CD14-positive monocyte (primary cell): ENCODE data around the gene ALG3. TPM values are rescaled to one million over a fixed set of nuclear protein-coding genes. Genes with fewer than 3 reads are reported as not detected.

ENCODE experiments used
- DNase-seq, 3 donors: peaks; one replicate each; pipeline ENCODE4 v3.0.0-alpha.2; 2011 to 2022
- H2AFZ ChIP-seq: 2 replicates; pipeline ENCODE4 v1.6.0; 2012; ENCODE audit warnings: mild to moderate bottlenecking, low read depth, low read length, inconsistent platforms; ENCODE audit not compliant: insufficient read depth, poor library complexity, severe bottlenecking
- H3K27ac ChIP-seq, 2 donors: 1 replicate in 1 of 2; 2 replicates in 1 of 2; pipeline ENCODE4 v1.5.1; 2012 to 2013; ENCODE audit warnings: low read length in 2 of 2, control low read depth in 1 of 2, inconsistent platforms in 1 of 2, low read depth in 1 of 2, mild to moderate bottlenecking in 1 of 2
- H3K27me3 ChIP-seq, 2 donors: one replicate each; pipeline versions ENCODE4 v1.6.0 to v1.6.1; 2011 to 2013; ENCODE audit warnings: low read length in 2 of 2; ENCODE audit not compliant: control insufficient read depth in 2 of 2, insufficient read depth in 2 of 2
- H3K36me3 ChIP-seq, 2 donors: replicated peaks in 1 of 2; 1 replicate in 1 of 2; 2 replicates in 1 of 2; pipeline versions ENCODE4 v1.5.1 to v1.6.1; 2012 to 2013; ENCODE audit warnings: low read length in 2 of 2, control low read depth in 1 of 2, inconsistent platforms in 1 of 2, mild to moderate bottlenecking in 1 of 2; ENCODE audit not compliant: insufficient read depth in 2 of 2, control insufficient read depth in 1 of 2
- H3K4me1 ChIP-seq, 2 donors: 1 replicate in 1 of 2; 2 replicates in 1 of 2; pipeline versions ENCODE4 v1.5.1 to v1.6.1; 2012 to 2013; ENCODE audit warnings: low read length in 2 of 2, control low read depth in 1 of 2, inconsistent platforms in 1 of 2, mild to moderate bottlenecking in 1 of 2, moderate library complexity in 1 of 2; ENCODE audit not compliant: insufficient read depth in 2 of 2, control insufficient read depth in 1 of 2
- H3K4me2 ChIP-seq: replicated peaks from 2 replicates; pipeline ENCODE3; 2012; ENCODE audit warnings: low read length, moderate library complexity, mild to moderate bottlenecking; ENCODE audit not compliant: poor library complexity, severe bottlenecking; ENCODE audit errors: extremely low read depth
- H3K4me3 ChIP-seq, 3 experiments: fragments of 200-600 bp in 1 of 3; sonication (generic) in 1 of 3; replicated peaks in 1 of 3; 1 replicate in 2 of 3; 2 replicates in 1 of 3; pipeline ENCODE4 v1.5.1; 2011 to 2013; ENCODE audit warnings: low read length in 3 of 3, mild to moderate bottlenecking in 3 of 3, control low read depth in 2 of 3, low read depth in 2 of 3, inconsistent platforms in 1 of 3, moderate library complexity in 1 of 3
- H3K79me2 ChIP-seq: 2 replicates; pipeline ENCODE4 v1.6.0; 2012; ENCODE audit warnings: mild to moderate bottlenecking, control low read depth, inconsistent platforms, low read length, moderate library complexity; ENCODE audit not compliant: insufficient read depth
- H3K9ac ChIP-seq: 2 replicates; pipeline ENCODE4 v1.6.0; 2017; ENCODE audit warnings: low read length, mild to moderate bottlenecking; ENCODE audit not compliant: insufficient read depth, poor library complexity, severe bottlenecking
- H3K9me3 ChIP-seq, 2 donors: replicated peaks in 1 of 2; 1 replicate in 1 of 2; 2 replicates in 1 of 2; pipeline versions ENCODE4 v1.5.1 to v1.6.1; 2012 to 2013; ENCODE audit warnings: low read length in 2 of 2, control low read depth in 1 of 2; ENCODE audit not compliant: control insufficient read depth in 1 of 2, insufficient read depth in 1 of 2
- H4K20me1 ChIP-seq: 2 replicates; pipeline ENCODE4 v1.6.0; 2012; ENCODE audit warnings: mild to moderate bottlenecking, low read length, control low read depth, moderate library complexity; ENCODE audit not compliant: insufficient read depth
- H3K27ac Mint-ChIP-seq, 7 donors: one replicate each; pipeline ENCODE4 v1.8.0; 2020; ENCODE audit warnings: mild to moderate bottlenecking in 7 of 7, mixed read lengths in 7 of 7, moderate library complexity in 6 of 7, inconsistent platforms in 2 of 7
- H3K27me3 Mint-ChIP-seq, 3 donors: one replicate each; pipeline ENCODE4 v1.8.0; 2021 to 2022; ENCODE audit warnings: low read depth in 3 of 3, mild to moderate bottlenecking in 3 of 3, mixed read lengths in 3 of 3, moderate library complexity in 3 of 3, inconsistent platforms in 1 of 3
- H3K36me3 Mint-ChIP-seq, 2 donors: one replicate each; pipeline ENCODE4 v1.8.0; 2020; ENCODE audit warnings: mixed read lengths in 2 of 2, inconsistent platforms in 1 of 2, mild to moderate bottlenecking in 1 of 2
- H3K4me1 Mint-ChIP-seq: one replicate; pipeline ENCODE4 v1.8.0; 2020; ENCODE audit warnings: mild to moderate bottlenecking, mixed read lengths
- H3K4me3 Mint-ChIP-seq, 2 donors: one replicate each; pipeline ENCODE4 v1.8.0; 2020; ENCODE audit warnings: mild to moderate bottlenecking in 2 of 2, mixed read lengths in 2 of 2, moderate library complexity in 1 of 2
- H3K9me3 Mint-ChIP-seq, 7 donors: one replicate each; pipeline ENCODE4 v1.8.0; 2020 to 2022; ENCODE audit warnings: mixed read lengths in 7 of 7, mild to moderate bottlenecking in 6 of 7, moderate library complexity in 6 of 7, inconsistent platforms in 2 of 7
- WGBS: methylation state at CpG from one replicate; pipeline ENCODE4 v1.1.5; 2013; ENCODE audit warnings: missing lambda C conversion rate; ENCODE audit not compliant: insufficient coverage; 5-methylcytosine and 5-hydroxymethylcytosine counted together
- intact Hi-C, 2 donors: fragments of 100-400 bp; cut with micrococcal nuclease; formaldehyde crosslinking; loops; one replicate each; pipeline versions ENCODE4 v1.15.0 to v1.15.1; 2023
- polyA plus RNA-seq, 3 donors: library from polyadenylated mRNA; depleted of rRNA in 1 of 3; unstranded in 2 of 3; stranded (reverse) in 1 of 3; fragments of 300-500 nt in 2 of 3; fragments of >200 nt in 1 of 3; fragmentation: Illumina TruSeq in 2 of 3; gene quantifications; 1 replicate in 2 of 3; 2 replicates in 1 of 3; pipeline ENCODE4 v1.2.3, GENCODE V29; 2012 to 2021
- TF ChIP-seq, protein P1 (sequence below): fragments of 200-600 bp; IDR thresholded peaks from one replicate; pipeline ENCODE4 v1.8.0; 2022; ENCODE audit warnings: antibody characterized with exemption, mild to moderate bottlenecking

Gene ALG3
- polyA plus RNA-seq, 3 donors: 29.0 to 60.8 (median 56.4) TPM

DNA sequence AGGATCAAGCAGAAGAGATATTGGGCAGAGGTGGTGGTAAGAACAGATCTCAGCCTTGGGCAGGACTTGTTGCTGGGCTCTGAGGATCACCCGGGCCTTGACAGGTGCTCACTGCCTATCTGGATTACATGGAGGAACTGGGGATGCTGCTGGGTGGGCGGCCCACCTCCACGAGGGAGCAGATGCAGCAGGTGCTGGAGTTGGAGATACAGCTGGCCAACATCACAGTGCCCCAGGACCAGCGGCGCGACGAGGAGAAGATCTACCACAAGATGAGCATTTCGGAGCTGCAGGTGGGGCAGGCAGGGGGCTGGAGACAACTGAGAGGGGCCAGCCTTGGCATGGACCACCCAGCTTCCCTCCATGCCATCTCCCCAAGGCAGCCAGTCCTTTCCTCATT is 34.9 kb upstream of the ALG3 start:
- TF ChIP-seq, protein P1, sequence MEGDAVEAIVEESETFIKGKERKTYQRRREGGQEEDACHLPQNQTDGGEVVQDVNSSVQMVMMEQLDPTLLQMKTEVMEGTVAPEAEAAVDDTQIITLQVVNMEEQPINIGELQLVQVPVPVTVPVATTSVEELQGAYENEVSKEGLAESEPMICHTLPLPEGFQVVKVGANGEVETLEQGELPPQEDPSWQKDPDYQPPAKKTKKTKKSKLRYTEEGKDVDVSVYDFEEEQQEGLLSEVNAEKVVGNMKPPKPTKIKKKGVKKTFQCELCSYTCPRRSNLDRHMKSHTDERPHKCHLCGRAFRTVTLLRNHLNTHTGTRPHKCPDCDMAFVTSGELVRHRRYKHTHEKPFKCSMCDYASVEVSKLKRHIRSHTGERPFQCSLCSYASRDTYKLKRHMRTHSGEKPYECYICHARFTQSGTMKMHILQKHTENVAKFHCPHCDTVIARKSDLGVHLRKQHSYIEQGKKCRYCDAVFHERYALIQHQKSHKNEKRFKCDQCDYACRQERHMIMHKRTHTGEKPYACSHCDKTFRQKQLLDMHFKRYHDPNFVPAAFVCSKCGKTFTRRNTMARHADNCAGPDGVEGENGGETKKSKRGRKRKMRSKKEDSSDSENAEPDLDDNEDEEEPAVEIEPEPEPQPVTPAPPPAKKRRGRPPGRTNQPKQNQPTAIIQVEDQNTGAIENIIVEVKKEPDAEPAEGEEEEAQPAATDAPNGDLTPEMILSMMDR: no peak

GRCh38 chr3:184282941-184283340 is 34.2 kb upstream of the ALG3 start:
- peaks cover 10 to 12% of the 10 kb centered on the region in 2 donors for H3K4me1 ChIP-seq
- Mint-ChIP-seq H3K27me3 (peaks cover 17 to 42% (median 30%) of the 10 kb centered on the region in 3 donors), H3K27ac (peak overlapping the region in 1 of 7 donors; percentile 10), H3K9me3 (no peaks in the 10 kb centered on the region), H3K36me3 (no peaks in the 10 kb centered on the region), H3K4me1 (peaks cover 16% of the 10 kb centered on the region), H3K4me3 (no peak overlapping the region)
- no peak overlapping the region for H3K4me2 ChIP-seq
- WGBS: 100% methylated on average over 1 of the region's 4 CpGs
- no peak overlapping the region for H3K27ac ChIP-seq
- H3K36me3 ChIP-seq: no peaks in the 10 kb centered on the region
- H3K9ac ChIP-seq: no peak overlapping the region
- H4K20me1 ChIP-seq: no peaks in the 10 kb centered on the region
- TF ChIP-seq, protein P1: no peak
- DNase-seq: no peak
- intact Hi-C loops: loop anchor here (10.0 kb wide), 1 partner anchor 388 kb away; no protein-coding TSS in a partner anchor
- no peaks in the 10 kb centered on the region for H3K9me3 ChIP-seq
- no peak overlapping the region for H2AFZ ChIP-seq
- H3K79me2 ChIP-seq: no peaks in the 10 kb centered on the region
- H3K4me3 ChIP-seq: no peak overlapping the region
- H3K27me3 ChIP-seq: peaks cover 0 to 11% of the 10 kb centered on the region in 2 donors

More for the DNA sequence above, 34.9 kb upstream of the ALG3 start:
- no peaks in the 10 kb centered on the region for H4K20me1 ChIP-seq
- DNase-seq: no peak
- peaks cover 10 to 12% of the 10 kb centered on the region in 2 donors for H3K4me1 ChIP-seq
- no peak overlapping the region for H3K9ac ChIP-seq
- no peaks in the 10 kb centered on the region for H3K79me2 ChIP-seq
- no peaks in the 10 kb centered on the region for H3K36me3 Mint-ChIP-seq
- no peak overlapping the region for H3K4me2 ChIP-seq
- H3K4me3 ChIP-seq: no peak overlapping the region
- no peaks in the 10 kb centered on the region for H3K9me3 ChIP-seq
- H3K4me3 Mint-ChIP-seq: no peak overlapping the region
- no peak overlapping the region for H3K27ac ChIP-seq
- H2AFZ ChIP-seq: no peak overlapping the region
- H3K4me1 Mint-ChIP-seq: peaks cover 16% of the 10 kb centered on the region
- intact Hi-C loops: loop anchor here (10.0 kb wide), 1 partner anchor 389 kb away; no protein-coding TSS in a partner anchor
- peaks cover 13 to 41% (median 33%) of the 10 kb centered on the region in 3 donors for H3K27me3 Mint-ChIP-seq
- H3K27me3 ChIP-seq: peaks cover 0 to 6% of the 10 kb centered on the region in 2 donors
- no peaks in the 10 kb centered on the region for H3K9me3 Mint-ChIP-seq
- 86% methylated on average over 8 of the region's 8 CpGs for WGBS
- H3K27ac Mint-ChIP-seq: no peak overlapping the region
- H3K36me3 ChIP-seq: no peaks in the 10 kb centered on the region
